ENCODE results near the gene ZNF275.

GRCh38 chrX:153375571-153375970 lies 41.6 kb downstream of the ZNF275 start:
- TF ChIP-seq CTCF (IDR thresholded peaks at IDR 0.05; ENCODE audit: low read depth, low read length, missing input control) (no peak), EGR1 (IDR thresholded peaks at IDR 0.05; ENCODE audit: low read depth in 2 of 2) (no peak), ATF3 (IDR thresholded peaks at IDR 0.05) (no peak), JUND (IDR thresholded peaks at IDR 0.05) (no peak), FOXA1 (IDR thresholded peaks at IDR 0.05) (no peak), TAF1 (conservative IDR thresholded peaks at IDR 0.05) (no peak), SP1 (IDR thresholded peaks at IDR 0.05) (no peak), HNF4A (conservative IDR thresholded peaks at IDR 0.05) (no peak), RAD21 (IDR thresholded peaks at IDR 0.05) (no peak), YY1 (IDR thresholded peaks at IDR 0.05) (no peak), GABPA (IDR thresholded peaks at IDR 0.05 in 1 of 2, conservative IDR thresholded peaks at IDR 0.05 in 1 of 2) (no peak)
- TF ChIP-seq, protein P1, sequence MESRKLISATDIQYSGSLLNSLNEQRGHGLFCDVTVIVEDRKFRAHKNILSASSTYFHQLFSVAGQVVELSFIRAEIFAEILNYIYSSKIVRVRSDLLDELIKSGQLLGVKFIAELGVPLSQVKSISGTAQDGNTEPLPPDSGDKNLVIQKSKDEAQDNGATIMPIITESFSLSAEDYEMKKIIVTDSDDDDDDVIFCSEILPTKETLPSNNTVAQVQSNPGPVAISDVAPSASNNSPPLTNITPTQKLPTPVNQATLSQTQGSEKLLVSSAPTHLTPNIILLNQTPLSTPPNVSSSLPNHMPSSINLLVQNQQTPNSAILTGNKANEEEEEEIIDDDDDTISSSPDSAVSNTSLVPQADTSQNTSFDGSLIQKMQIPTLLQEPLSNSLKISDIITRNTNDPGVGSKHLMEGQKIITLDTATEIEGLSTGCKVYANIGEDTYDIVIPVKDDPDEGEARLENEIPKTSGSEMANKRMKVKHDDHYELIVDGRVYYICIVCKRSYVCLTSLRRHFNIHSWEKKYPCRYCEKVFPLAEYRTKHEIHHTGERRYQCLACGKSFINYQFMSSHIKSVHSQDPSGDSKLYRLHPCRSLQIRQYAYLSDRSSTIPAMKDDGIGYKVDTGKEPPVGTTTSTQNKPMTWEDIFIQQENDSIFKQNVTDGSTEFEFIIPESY (IDR thresholded peaks at IDR 0.05): no peak
- TF ChIP-seq, protein P2, sequence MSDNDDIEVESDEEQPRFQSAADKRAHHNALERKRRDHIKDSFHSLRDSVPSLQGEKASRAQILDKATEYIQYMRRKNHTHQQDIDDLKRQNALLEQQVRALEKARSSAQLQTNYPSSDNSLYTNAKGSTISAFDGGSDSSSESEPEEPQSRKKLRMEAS (IDR thresholded peaks at IDR 0.05): no peak
- TF ChIP-seq, protein P3, sequence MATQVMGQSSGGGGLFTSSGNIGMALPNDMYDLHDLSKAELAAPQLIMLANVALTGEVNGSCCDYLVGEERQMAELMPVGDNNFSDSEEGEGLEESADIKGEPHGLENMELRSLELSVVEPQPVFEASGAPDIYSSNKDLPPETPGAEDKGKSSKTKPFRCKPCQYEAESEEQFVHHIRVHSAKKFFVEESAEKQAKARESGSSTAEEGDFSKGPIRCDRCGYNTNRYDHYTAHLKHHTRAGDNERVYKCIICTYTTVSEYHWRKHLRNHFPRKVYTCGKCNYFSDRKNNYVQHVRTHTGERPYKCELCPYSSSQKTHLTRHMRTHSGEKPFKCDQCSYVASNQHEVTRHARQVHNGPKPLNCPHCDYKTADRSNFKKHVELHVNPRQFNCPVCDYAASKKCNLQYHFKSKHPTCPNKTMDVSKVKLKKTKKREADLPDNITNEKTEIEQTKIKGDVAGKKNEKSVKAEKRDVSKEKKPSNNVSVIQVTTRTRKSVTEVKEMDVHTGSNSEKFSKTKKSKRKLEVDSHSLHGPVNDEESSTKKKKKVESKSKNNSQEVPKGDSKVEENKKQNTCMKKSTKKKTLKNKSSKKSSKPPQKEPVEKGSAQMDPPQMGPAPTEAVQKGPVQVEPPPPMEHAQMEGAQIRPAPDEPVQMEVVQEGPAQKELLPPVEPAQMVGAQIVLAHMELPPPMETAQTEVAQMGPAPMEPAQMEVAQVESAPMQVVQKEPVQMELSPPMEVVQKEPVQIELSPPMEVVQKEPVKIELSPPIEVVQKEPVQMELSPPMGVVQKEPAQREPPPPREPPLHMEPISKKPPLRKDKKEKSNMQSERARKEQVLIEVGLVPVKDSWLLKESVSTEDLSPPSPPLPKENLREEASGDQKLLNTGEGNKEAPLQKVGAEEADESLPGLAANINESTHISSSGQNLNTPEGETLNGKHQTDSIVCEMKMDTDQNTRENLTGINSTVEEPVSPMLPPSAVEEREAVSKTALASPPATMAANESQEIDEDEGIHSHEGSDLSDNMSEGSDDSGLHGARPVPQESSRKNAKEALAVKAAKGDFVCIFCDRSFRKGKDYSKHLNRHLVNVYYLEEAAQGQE (IDR thresholded peaks at IDR 0.05): no peak

Measured in liver (tissue), 3 donors.